22Rv1 (cell line): ENCODE results near the gene AUTS2.

ENCODE experiments used
- ZFX ChIP-seq: fragments of 450-650 bp; IDR thresholded peaks from 2 replicates; pipeline ENCODE4 v1.6.1; 2017; ENCODE audit warnings: antibody characterized with exemption, borderline replicate concordance
- TF ChIP-seq, protein P1 (sequence below): fragments of 450-650 bp; IDR thresholded peaks from 2 replicates; pipeline ENCODE4 v1.5.1; 2017; ENCODE audit warnings: mild to moderate bottlenecking

DNA sequence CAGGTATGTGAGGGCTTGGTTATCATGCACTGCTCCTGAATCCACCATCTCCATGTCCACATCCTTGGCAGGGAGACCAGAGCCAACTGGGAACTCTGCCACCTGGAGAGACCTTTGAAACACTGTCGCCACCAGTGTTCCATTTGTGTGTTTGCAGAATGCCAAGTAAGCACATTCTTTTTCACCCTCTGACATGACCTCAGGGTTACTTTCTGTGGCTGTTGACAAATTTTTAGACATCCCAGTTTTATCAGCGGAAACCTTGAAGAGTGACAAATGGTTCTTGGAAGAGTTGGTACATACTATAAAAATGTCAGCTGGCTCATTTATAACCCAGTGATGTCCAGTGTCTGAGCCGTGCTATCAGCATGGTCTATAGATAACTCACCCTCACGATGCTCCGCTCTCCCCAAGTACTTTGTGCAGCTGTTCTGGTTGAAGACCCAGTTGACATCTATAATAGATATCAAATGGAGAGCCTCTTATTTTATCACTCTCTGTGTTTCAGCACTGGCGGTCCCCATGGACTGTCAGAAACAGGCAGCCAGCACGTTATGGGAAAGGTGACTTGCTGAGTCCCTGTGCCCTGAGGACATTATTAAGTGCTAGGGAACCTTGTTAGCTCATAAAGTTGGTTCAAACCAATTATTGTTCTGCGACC is 970.5 kb downstream of the AUTS2 start:
- TF ChIP-seq, protein P1, sequence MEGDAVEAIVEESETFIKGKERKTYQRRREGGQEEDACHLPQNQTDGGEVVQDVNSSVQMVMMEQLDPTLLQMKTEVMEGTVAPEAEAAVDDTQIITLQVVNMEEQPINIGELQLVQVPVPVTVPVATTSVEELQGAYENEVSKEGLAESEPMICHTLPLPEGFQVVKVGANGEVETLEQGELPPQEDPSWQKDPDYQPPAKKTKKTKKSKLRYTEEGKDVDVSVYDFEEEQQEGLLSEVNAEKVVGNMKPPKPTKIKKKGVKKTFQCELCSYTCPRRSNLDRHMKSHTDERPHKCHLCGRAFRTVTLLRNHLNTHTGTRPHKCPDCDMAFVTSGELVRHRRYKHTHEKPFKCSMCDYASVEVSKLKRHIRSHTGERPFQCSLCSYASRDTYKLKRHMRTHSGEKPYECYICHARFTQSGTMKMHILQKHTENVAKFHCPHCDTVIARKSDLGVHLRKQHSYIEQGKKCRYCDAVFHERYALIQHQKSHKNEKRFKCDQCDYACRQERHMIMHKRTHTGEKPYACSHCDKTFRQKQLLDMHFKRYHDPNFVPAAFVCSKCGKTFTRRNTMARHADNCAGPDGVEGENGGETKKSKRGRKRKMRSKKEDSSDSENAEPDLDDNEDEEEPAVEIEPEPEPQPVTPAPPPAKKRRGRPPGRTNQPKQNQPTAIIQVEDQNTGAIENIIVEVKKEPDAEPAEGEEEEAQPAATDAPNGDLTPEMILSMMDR = 0 out of 2 replicates have a peak, but pooled peaks have one; percentile 18
- TF ChIP-seq ZFX = no peak
